Panc1 (cell line): ENCODE data around the gene SECISBP2. TPM values are rescaled to one million over a fixed set of nuclear protein-coding genes. Genes with fewer than 3 reads are reported as not detected.

Source experiments
- ATAC-seq: fragments of 200-7000 bp; cut with Tn5 transposase; 2 replicates; pipeline ENCODE4 v1.9.1; 2020; ENCODE audit warnings: mild to moderate bottlenecking, moderate library complexity
- BruUV-seq: library from RNA; stranded (reverse); fragments of 400-500 nt; replicated peaks from 2 replicates; lab custom pipeline; 2021; lab: Mats Ljungman, UMichigan
- CTCF ChIA-PET: fragments of 300-600 bp; sonication (Branson Sonifier 250); formaldehyde crosslinking; loops from one replicate; lab custom pipeline; 2022; ENCODE audit warnings: antibody characterized with exemption; lab: Charles Lee
- POLR2A ChIA-PET: fragments of 300-600 bp; sonication (Branson Sonifier 250); formaldehyde crosslinking; loops from one replicate; lab custom pipeline; 2022; ENCODE audit warnings: antibody characterized with exemption; lab: Charles Lee
- DNase-seq: peaks from one replicate; pipeline ENCODE4 v3.0.0-alpha.2; 2010; ENCODE audit warnings: low read depth, low spot score
- H3K27ac ChIP-seq: 2 replicates; pipeline ENCODE4 v1.5.1; 2011; ENCODE audit warnings: mild to moderate bottlenecking, low read length, inconsistent platforms
- H3K27me3 ChIP-seq: fragments of 200-500 bp; sonication (Bioruptor generic); 2 replicates; pipeline ENCODE4 v1.6.0; 2014; ENCODE audit warnings: low read length, inconsistent platforms; ENCODE audit not compliant: control insufficient read depth, insufficient read depth
- H3K36me3 ChIP-seq: fragments of 200-500 bp; sonication (Bioruptor generic); 2 replicates; pipeline ENCODE4 v1.5.1; 2014; ENCODE audit warnings: inconsistent platforms, mild to moderate bottlenecking, low read length, moderate library complexity; ENCODE audit not compliant: control insufficient read depth, insufficient read depth
- H3K4me1 ChIP-seq: 2 replicates; pipeline ENCODE4 v1.5.1; 2011; ENCODE audit warnings: inconsistent platforms, mild to moderate bottlenecking, low read length, moderate library complexity; ENCODE audit not compliant: control insufficient read depth, insufficient read depth
- H3K4me3 ChIP-seq, 2 experiments: 2 replicates each; pipeline ENCODE4 v1.5.1; 2011 to 2012; ENCODE audit warnings: low read depth in 2 of 2, low read length in 2 of 2, mild to moderate bottlenecking in 2 of 2, inconsistent platforms in 1 of 2, moderate library complexity in 1 of 2
- H3K9me3 ChIP-seq: fragments of 200-500 bp; sonication (Bioruptor generic); 2 replicates; pipeline ENCODE4 v1.5.1; 2014; ENCODE audit warnings: low read depth, mild to moderate bottlenecking, inconsistent platforms, low read length, moderate library complexity; ENCODE audit not compliant: control insufficient read depth, insufficient read depth
- POLR2AphosphoS5 ChIP-seq: IDR thresholded peaks from 2 replicates; pipeline ENCODE4 v1.6.1; 2012; ENCODE audit warnings: mild to moderate bottlenecking, low read depth, low read length, moderate library complexity
- SIN3A ChIP-seq: IDR thresholded peaks from 2 replicates; pipeline ENCODE4 v1.6.1; 2012; ENCODE audit warnings: low read depth, mild to moderate bottlenecking, low read length, moderate library complexity, borderline replicate concordance; ENCODE audit not compliant: insufficient read depth
- TCF7L2 ChIP-seq: IDR thresholded peaks from 2 replicates; pipeline ENCODE4 v1.6.1; 2011; ENCODE audit warnings: mild to moderate bottlenecking, low read depth, low read length, inconsistent platforms
- in situ Hi-C: cut with HindIII; loops from 2 replicates; pipeline ENCODE4 v1.10.0; 2016; ENCODE audit warnings: low sequenced_read_pairs, low pct_unique_long_range_greater_than_20kb
- intact Hi-C: fragments of 100-400 bp; cut with micrococcal nuclease; formaldehyde crosslinking; loops from one replicate; pipeline ENCODE4 v1.10.0; 2022; ENCODE audit not compliant: unreplicated experiment
- total RNA-seq: library from RNA; stranded (reverse); gene quantifications from one replicate; pipeline ENCODE4 v1.2.1, GENCODE V29; 2021; ENCODE audit not compliant: unreplicated experiment
- TF ChIP-seq, protein P1 (sequence below): fragments of 450-650 bp; IDR thresholded peaks from 2 replicates; pipeline ENCODE4 v1.5.1; 2017; ENCODE audit warnings: mild to moderate bottlenecking
- TF ChIP-seq, protein P2 (sequence below), 2 experiments: IDR thresholded peaks; 2 replicates each; pipeline ENCODE4 v1.6.1; 2011 to 2012; ENCODE audit warnings: low read depth in 2 of 2, control low read depth in 1 of 2, low read length in 1 of 2, mild to moderate bottlenecking in 1 of 2, moderate library complexity in 1 of 2; ENCODE audit not compliant: insufficient read depth in 1 of 2

Gene SECISBP2
- total RNA-seq, 1 experiment from 2014 or later, result 17.7 TPM

DNA sequence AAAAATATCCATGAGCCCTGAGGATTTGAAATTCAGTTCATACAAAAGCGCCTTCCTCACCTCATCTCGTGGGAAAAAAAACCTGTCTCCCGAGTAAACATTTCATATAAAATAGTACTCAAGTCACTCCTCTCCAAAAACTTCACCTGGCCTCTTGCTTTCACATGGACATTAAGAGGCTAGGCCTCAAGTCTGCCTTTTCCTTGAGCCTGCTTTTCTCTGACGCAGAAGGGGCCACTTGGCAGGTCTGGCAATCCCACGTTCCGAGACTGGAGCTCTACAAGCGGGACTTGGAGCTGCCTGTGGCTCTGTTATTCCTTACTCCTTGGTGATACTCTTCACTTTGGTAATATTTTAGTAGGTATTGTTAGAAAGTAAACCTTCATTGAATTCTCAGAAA, 34.2 kb upstream of the SECISBP2 start:
- ChIA-PET POLR2A (no interaction called here), CTCF (interaction anchor here (0.6 kb wide), 1 partner anchor 108 kb away, joined by 3 read pairs; no protein-coding TSS in a partner anchor)
- H3K9me3 ChIP-seq, result no peaks in the 10 kb centered on the region
- no TSS peak for BruUV-seq
- in situ Hi-C loops, result no loop called here
- H3K4me3 ChIP-seq, result no peak overlapping the region
- intact Hi-C loops, result no loop called here
- TF ChIP-seq TCF7L2, result no peak
- TF ChIP-seq POLR2AphosphoS5, result no peak
- TF ChIP-seq, protein P1, sequence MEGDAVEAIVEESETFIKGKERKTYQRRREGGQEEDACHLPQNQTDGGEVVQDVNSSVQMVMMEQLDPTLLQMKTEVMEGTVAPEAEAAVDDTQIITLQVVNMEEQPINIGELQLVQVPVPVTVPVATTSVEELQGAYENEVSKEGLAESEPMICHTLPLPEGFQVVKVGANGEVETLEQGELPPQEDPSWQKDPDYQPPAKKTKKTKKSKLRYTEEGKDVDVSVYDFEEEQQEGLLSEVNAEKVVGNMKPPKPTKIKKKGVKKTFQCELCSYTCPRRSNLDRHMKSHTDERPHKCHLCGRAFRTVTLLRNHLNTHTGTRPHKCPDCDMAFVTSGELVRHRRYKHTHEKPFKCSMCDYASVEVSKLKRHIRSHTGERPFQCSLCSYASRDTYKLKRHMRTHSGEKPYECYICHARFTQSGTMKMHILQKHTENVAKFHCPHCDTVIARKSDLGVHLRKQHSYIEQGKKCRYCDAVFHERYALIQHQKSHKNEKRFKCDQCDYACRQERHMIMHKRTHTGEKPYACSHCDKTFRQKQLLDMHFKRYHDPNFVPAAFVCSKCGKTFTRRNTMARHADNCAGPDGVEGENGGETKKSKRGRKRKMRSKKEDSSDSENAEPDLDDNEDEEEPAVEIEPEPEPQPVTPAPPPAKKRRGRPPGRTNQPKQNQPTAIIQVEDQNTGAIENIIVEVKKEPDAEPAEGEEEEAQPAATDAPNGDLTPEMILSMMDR, result no peak
- no peak for TF ChIP-seq SIN3A
- TF ChIP-seq, protein P2, sequence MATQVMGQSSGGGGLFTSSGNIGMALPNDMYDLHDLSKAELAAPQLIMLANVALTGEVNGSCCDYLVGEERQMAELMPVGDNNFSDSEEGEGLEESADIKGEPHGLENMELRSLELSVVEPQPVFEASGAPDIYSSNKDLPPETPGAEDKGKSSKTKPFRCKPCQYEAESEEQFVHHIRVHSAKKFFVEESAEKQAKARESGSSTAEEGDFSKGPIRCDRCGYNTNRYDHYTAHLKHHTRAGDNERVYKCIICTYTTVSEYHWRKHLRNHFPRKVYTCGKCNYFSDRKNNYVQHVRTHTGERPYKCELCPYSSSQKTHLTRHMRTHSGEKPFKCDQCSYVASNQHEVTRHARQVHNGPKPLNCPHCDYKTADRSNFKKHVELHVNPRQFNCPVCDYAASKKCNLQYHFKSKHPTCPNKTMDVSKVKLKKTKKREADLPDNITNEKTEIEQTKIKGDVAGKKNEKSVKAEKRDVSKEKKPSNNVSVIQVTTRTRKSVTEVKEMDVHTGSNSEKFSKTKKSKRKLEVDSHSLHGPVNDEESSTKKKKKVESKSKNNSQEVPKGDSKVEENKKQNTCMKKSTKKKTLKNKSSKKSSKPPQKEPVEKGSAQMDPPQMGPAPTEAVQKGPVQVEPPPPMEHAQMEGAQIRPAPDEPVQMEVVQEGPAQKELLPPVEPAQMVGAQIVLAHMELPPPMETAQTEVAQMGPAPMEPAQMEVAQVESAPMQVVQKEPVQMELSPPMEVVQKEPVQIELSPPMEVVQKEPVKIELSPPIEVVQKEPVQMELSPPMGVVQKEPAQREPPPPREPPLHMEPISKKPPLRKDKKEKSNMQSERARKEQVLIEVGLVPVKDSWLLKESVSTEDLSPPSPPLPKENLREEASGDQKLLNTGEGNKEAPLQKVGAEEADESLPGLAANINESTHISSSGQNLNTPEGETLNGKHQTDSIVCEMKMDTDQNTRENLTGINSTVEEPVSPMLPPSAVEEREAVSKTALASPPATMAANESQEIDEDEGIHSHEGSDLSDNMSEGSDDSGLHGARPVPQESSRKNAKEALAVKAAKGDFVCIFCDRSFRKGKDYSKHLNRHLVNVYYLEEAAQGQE (IDR thresholded peaks at IDR 0.05; ENCODE audit: insufficient read depth in 1 of 2, low read depth in 2 of 2, low read length in 1 of 2), result no peak
- no peaks in the 10 kb centered on the region for H3K4me1 ChIP-seq
- no peak for ATAC-seq
- H3K27me3 ChIP-seq, result no peaks in the 10 kb centered on the region
- no peak overlapping the region for H3K27ac ChIP-seq
- no peak for DNase-seq
- no peaks in the 10 kb centered on the region for H3K36me3 ChIP-seq

DNA sequence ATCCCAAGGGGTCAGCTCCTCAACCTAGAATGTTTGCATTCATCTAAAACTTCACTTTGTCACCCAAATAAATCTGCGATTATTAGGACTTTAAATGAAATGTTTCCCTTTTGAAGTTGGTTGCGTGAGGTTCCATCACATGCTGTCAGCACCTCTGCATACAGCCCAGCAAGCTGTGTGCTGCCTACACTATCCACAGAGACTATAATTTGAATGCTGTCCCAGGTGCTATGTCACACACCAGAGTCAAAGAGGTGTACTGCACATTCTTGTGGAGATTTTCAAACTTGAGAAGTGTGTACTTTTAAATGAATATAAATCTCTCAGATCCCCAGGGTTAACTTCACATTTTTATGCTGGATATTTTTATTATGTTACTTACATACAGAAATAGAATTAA, 26.6 kb upstream of the SECISBP2 start:
- in situ Hi-C loops, result no loop called here
- Histone ChIP-seq H3K36me3 (no peaks in the 10 kb centered on the region), H3K4me3 (no peak overlapping the region), H3K27ac (no peak overlapping the region), H3K4me1 (no peaks in the 10 kb centered on the region), H3K27me3 (no peaks in the 10 kb centered on the region), H3K9me3 (no peaks in the 10 kb centered on the region; the same call in 1 of the 2 replicates)
- TF ChIP-seq POLR2AphosphoS5 (no peak), TCF7L2 (no peak), SIN3A (no peak)
- TF ChIP-seq, protein P2 (IDR thresholded peaks at IDR 0.05; ENCODE audit: insufficient read depth in 1 of 2, low read depth in 2 of 2, low read length in 1 of 2), result no peak
- TF ChIP-seq, protein P1, result no peak
- no peak for ATAC-seq
- ChIA-PET CTCF (no interaction called here), POLR2A (no interaction called here)
- intact Hi-C loops, result no loop called here
- no TSS peak for BruUV-seq
- DNase-seq, result no peak
